ENCODE results near the gene ZNF609.

Gene ZNF609

GRCh38 chr15:64678126-64678819, 217.9 kb downstream of the ZNF609 start:
- no peak for DNase-seq

- DNase-seq, result no peak
These were observed 219.7 kb downstream of the ZNF609 start for GRCh38 chr15:64680097-64680496.

- DNase-seq, result no peak
These were observed 221.1 kb downstream of the ZNF609 start for GRCh38 chr15:64681424-64682024.

GRCh38 chr15:64682255-64682654, 221.9 kb downstream of the ZNF609 start:
- no peak for DNase-seq

- no peak for DNase-seq
These were observed 223.0 kb downstream of the ZNF609 start for GRCh38 chr15:64683378-64683777.

GRCh38 chr15:64685230-64685888, 225.0 kb downstream of the ZNF609 start:
- DNase-seq, result no peak

- DNase-seq, result no peak
These were observed 225.9 kb downstream of the ZNF609 start for GRCh38 chr15:64686130-64686735.

GRCh38 chr15:64687172-64687571, 226.8 kb downstream of the ZNF609 start:
- DNase-seq, result no peak

GRCh38 chr15:64687688-64688087, 227.3 kb downstream of the ZNF609 start:
- no peak for DNase-seq

- DNase-seq, result no peak
These were observed 228.4 kb downstream of the ZNF609 start for GRCh38 chr15:64688770-64689169.

GRCh38 chr15:64690008-64690407, 229.6 kb downstream of the ZNF609 start:
- DNase-seq, result no peak

- no peak for DNase-seq
These were observed 230.4 kb downstream of the ZNF609 start for GRCh38 chr15:64690578-64691296.

- no peak for DNase-seq
These were observed 231.7 kb downstream of the ZNF609 start for GRCh38 chr15:64691896-64692565.

GRCh38 chr15:64693134-64693533, 232.8 kb downstream of the ZNF609 start:
- no peak for DNase-seq

GRCh38 chr15:64694816-64695215, 234.4 kb downstream of the ZNF609 start:
- DNase-seq, result no peak

- DNase-seq, result no peak
These were observed 235.2 kb downstream of the ZNF609 start for GRCh38 chr15:64695561-64695992.

- DNase-seq, result no peak
These were observed 236.1 kb downstream of the ZNF609 start for GRCh38 chr15:64696481-64696880.

- peak; percentile 62 for DNase-seq
These were observed 237.6 kb downstream of the ZNF609 start for GRCh38 chr15:64697911-64698369.

GRCh38 chr15:64698823-64699222, 238.4 kb downstream of the ZNF609 start:
- no peak for DNase-seq

GRCh38 chr15:64699751-64700388, 239.5 kb downstream of the ZNF609 start:
- no peak for DNase-seq

- no peak for DNase-seq
These were observed 240.7 kb downstream of the ZNF609 start for GRCh38 chr15:64701051-64701450.

All from activated naive CD4-positive, alpha-beta T cell treated with Interleukin-2 at 50 U/mL for 16 hours (primary cell).